BE2C (cell line): ENCODE results near the gene HAT1.
"Not testable (repeated sequence)": the region's sequence is repeated elsewhere in the genome, so short reads cannot be mapped to it uniquely, and the experiment has no call there.

Experiments used
- DNase-seq: peaks from one replicate; pipeline ENCODE4 v3.0.0-alpha.2; 2020
- H3K27me3 ChIP-seq: fragments of 250-450 bp; sonication (Bioruptor Pico); 2 replicates; pipeline ENCODE4 v1.5.1; 2020; ENCODE audit warnings: mild to moderate bottlenecking
- H3K36me3 ChIP-seq: fragments of 250-450 bp; sonication (Bioruptor Pico); 2 replicates; pipeline ENCODE4 v1.5.1; 2020; ENCODE audit warnings: mild to moderate bottlenecking
- H3K4me1 ChIP-seq: fragments of 250-450 bp; sonication (Bioruptor Pico); 2 replicates; pipeline ENCODE4 v1.5.1; 2020
- H3K4me3 ChIP-seq: 2 replicates; pipeline ENCODE4 v1.5.1; 2011; ENCODE audit warnings: low read depth, low read length
- H3K9me3 ChIP-seq: fragments of 250-450 bp; sonication (Bioruptor Pico); 2 replicates; pipeline ENCODE4 v1.5.1; 2020
- TF ChIP-seq, protein P1 (sequence below): IDR thresholded peaks from 2 replicates; pipeline ENCODE4 v1.5.1; 2012; ENCODE audit warnings: mild to moderate bottlenecking, low read depth, low read length

HAT1 gene

DNA sequence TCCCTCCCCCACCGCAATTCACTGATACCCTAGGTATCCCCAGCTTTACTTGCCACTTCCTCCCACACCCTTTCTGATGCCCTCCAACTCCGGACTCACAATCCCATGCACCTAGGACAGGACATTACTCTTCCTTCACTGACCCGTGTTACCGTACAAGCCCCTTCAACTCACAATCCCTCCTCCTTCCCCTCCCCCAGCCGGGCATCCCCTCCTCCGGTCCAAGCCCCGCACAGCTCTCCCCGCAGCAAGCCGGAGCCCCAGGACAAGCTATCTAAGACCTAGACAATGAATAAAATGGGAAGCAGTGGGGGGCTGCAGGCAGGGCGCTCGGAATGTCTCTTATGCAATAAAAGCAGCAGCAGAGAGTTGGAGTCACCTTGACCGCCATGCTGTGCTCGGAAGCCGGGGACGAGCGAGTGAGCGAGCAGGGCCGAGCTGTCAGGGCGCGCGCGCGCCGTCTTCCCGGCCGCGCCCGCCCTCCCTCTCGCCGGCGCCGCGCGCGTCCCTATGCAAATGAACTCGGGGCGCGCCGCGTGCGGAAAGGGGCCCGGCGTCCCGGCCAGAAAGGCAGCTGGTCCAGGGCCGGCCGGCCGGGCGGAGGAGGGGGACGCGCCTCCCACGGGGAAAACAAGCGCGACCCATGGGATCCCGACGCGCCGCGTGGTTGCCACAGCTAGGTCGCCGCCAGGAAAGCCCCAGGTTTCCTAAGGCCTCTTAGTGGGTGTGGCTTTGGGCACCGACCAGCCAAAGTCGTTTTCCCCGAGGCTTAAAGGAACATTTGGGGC, 28.2 kb upstream of the HAT1 start, which contains the start of gene SLC25A12:
Gene SLC25A12 (minus strand): TSS at position 421 of the 788 bp plus-strand sequence. CDS start 30 bp downstream, at position 391.
- H3K36me3 ChIP-seq: no peaks in the 10 kb centered on the region
- H3K4me3 ChIP-seq: peak within 1 kb of the TSS; percentile 71
- DNase-seq: peak; percentile 76
- TF ChIP-seq, protein P1, sequence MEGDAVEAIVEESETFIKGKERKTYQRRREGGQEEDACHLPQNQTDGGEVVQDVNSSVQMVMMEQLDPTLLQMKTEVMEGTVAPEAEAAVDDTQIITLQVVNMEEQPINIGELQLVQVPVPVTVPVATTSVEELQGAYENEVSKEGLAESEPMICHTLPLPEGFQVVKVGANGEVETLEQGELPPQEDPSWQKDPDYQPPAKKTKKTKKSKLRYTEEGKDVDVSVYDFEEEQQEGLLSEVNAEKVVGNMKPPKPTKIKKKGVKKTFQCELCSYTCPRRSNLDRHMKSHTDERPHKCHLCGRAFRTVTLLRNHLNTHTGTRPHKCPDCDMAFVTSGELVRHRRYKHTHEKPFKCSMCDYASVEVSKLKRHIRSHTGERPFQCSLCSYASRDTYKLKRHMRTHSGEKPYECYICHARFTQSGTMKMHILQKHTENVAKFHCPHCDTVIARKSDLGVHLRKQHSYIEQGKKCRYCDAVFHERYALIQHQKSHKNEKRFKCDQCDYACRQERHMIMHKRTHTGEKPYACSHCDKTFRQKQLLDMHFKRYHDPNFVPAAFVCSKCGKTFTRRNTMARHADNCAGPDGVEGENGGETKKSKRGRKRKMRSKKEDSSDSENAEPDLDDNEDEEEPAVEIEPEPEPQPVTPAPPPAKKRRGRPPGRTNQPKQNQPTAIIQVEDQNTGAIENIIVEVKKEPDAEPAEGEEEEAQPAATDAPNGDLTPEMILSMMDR: no peak
- H3K27me3 ChIP-seq: no peaks in the 10 kb centered on the region
- no peaks in the 10 kb centered on the region for H3K4me1 ChIP-seq
- no peaks in the 10 kb centered on the region for H3K9me3 ChIP-seq

DNA sequence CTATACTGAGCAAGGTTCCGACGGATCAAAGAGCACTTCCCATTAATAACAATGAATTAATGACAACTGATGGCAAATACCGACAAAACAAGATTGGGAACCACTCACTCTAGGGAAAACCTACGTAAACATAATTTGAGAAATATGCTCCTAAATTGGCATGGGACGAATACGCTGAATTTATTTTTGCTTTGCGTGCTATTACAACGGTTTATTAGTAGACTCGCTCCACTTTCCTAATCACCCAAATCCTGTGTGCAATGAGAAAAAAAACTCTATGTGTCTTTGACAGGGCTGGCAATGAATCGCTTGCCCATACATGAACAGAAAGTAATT, 27.7 kb upstream of the HAT1 start:
- Histone ChIP-seq H3K9me3 (no peaks in the 10 kb centered on the region), H3K36me3 (no peaks in the 10 kb centered on the region), H3K27me3 (no peaks in the 10 kb centered on the region), H3K4me1 (no peaks in the 10 kb centered on the region), H3K4me3 (peak overlapping the region; percentile 71)
- no peak for DNase-seq
- TF ChIP-seq, protein P1: no peak

DNA sequence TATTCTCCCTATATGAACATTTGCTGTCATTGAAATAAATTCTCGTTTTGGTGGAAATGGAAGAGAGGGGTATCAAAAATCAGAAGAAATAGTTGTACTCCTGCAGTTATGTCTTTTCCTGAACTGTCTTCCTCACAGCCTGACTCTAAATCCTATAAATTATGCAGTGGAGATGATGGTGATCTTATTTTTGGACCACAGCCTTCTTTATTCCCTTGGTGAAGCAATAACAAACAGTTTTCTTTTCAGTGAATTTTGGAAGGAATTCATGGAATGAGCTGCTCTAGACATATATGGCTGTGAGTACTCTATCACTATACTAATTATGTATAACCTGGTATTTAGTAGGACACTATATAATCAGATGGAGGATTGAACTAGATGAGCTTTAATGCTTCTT, 26.5 kb upstream of the HAT1 start:
- Histone ChIP-seq H3K4me1 (no peaks in the 10 kb centered on the region), H3K4me3 (no peak overlapping the region), H3K9me3 (no peaks in the 10 kb centered on the region), H3K27me3 (no peaks in the 10 kb centered on the region), H3K36me3 (no peaks in the 10 kb centered on the region)
- no peak for DNase-seq
- TF ChIP-seq, protein P1: no peak

DNA sequence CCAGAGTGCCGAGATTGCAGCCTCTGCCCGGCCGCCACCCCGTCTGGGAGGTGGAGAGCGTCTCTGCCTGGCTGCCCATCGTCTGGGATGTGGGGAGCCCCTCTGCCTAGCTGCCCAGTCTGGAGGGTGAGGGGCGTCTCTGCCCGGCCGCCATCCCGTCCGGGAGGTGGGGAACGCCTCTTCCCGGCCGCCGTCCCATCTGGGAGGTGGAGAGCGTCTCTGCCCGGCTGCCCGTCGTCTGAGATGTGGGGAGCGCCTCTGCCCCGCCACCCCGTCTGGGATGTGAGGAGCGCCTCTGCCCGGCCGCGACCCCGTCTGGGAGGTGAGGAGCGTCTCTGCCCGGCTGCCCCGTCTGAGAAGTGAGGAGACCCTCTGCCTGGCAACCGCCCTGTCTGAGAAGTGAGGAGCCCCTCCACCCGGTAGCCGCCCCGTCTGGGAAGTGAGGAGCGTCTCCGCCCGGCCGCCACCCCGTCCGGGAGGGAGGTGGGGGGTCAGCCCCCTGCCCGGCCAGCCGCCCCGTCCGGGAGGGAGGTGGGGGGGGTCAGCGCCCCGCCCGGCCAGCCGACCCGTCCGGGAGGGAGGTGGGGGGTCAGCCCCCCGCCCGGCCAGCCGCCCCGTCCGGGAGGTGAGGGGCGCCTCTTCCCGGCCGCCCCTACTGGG, 22.5 kb upstream of the HAT1 start:
- H3K4me3 ChIP-seq, H3K9me3 ChIP-seq, H3K36me3 ChIP-seq, DNase-seq, H3K27me3 ChIP-seq, H3K4me1 ChIP-seq: not testable (repeated sequence)

DNA sequence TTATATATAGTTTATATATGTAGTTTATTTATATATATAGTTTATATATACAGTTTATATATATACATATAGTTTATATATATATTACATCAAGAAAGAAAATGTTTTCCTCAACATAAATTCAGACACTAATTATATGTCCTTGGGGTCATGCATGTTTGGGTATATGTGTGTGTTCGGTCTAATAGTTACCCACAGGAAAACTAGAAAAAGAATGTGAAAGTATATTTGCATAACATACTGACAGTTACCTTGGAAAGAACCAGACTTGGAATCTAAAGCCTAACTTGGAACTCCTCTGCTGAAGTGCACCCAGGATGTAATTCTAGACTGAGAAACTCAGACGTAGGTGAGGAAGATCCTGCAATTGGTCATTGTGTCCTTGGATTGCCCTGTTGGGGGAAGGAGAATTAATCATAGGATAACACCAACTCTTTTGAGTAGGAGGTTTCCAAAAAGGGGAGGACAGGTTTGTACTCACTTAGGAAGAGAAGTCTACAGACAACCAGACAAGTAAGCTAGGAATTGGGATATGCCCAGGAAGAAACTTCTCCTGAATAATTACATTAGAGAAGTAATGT, 19.3 kb upstream of the HAT1 start:
- Histone ChIP-seq H3K36me3 (no peaks in the 10 kb centered on the region), H3K4me3 (no peak overlapping the region), H3K4me1 (no peaks in the 10 kb centered on the region), H3K27me3 (no peaks in the 10 kb centered on the region), H3K9me3 (no peaks in the 10 kb centered on the region)
- no peak for DNase-seq
- TF ChIP-seq, protein P1: no peak

DNA sequence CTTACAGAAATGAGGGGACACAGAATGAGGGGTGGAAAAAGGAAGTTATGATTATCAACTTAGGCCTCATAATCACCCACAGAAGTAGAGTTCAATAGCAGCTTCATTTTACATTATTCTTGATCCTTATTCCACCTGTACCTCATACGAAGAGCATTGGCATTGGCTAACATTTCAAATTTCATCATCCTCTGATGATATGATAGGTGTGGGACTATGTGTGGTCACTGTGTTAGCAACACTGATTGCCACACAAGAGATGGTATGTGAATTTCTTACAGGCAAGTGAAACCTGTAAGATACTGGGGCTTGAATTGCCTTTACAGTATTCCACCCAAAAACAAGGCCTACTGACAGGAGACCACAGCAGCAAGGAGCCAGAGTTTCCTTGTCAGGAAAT, 14.0 kb upstream of the HAT1 start:
- H3K9me3 ChIP-seq: no peaks in the 10 kb centered on the region
- no peak for DNase-seq
- H3K4me3 ChIP-seq: no peak overlapping the region
- H3K4me1 ChIP-seq: no peaks in the 10 kb centered on the region
- no peaks in the 10 kb centered on the region for H3K36me3 ChIP-seq
- H3K27me3 ChIP-seq: no peaks in the 10 kb centered on the region
- TF ChIP-seq, protein P1: no peak
